ENCODE measurements around the gene NEMP1.

Gene NEMP1

GRCh38 chr12:57042695-57043094, 35.9 kb downstream of the NEMP1 start:
- TF ChIP-seq, protein P1, sequence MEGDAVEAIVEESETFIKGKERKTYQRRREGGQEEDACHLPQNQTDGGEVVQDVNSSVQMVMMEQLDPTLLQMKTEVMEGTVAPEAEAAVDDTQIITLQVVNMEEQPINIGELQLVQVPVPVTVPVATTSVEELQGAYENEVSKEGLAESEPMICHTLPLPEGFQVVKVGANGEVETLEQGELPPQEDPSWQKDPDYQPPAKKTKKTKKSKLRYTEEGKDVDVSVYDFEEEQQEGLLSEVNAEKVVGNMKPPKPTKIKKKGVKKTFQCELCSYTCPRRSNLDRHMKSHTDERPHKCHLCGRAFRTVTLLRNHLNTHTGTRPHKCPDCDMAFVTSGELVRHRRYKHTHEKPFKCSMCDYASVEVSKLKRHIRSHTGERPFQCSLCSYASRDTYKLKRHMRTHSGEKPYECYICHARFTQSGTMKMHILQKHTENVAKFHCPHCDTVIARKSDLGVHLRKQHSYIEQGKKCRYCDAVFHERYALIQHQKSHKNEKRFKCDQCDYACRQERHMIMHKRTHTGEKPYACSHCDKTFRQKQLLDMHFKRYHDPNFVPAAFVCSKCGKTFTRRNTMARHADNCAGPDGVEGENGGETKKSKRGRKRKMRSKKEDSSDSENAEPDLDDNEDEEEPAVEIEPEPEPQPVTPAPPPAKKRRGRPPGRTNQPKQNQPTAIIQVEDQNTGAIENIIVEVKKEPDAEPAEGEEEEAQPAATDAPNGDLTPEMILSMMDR (IDR thresholded peaks at IDR 0.05; ENCODE audit: insufficient read depth, low read length, poor library complexity, severe bottlenecking), result no peak
- no peaks in the 10 kb centered on the region for H3K27me3 ChIP-seq (replicated peaks; ENCODE audit: control insufficient read depth, insufficient read depth, low read length)
- H3K4me3 ChIP-seq (replicated peaks; ENCODE audit: low read depth, low read length), result no peak overlapping the region
- DNase-seq (ENCODE audit: extremely low read depth, insufficient read length), result no peak
- no peaks in the 10 kb centered on the region for H3K36me3 ChIP-seq (ENCODE audit: control insufficient read depth, insufficient read depth, low read length)

DNA sequence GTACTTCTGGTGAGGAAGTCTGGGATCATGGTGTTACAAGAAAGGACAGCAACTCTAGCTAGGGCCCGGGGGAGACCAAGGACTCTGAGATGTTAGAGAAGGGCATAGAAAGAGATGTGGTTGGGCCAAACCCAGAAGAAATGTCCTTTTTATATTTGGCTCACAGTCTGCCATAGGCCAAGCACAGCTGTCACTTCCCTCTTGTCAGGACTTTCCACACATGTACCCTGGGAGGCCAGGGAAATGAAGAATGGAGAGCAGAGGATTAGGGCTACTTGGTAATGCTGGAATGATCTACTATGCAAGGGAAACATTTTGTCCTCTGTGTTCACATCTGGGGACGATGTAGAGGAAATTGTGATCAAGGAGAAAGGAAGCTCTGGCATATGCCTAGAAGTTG, 37.8 kb downstream of the NEMP1 start:
- TF ChIP-seq, protein P1 (IDR thresholded peaks at IDR 0.05; ENCODE audit: insufficient read depth, low read length, poor library complexity, severe bottlenecking), result no peak
- Histone ChIP-seq H3K27me3 (replicated peaks; ENCODE audit: control insufficient read depth, insufficient read depth, low read length) (no peaks in the 10 kb centered on the region), H3K4me3 (replicated peaks; ENCODE audit: low read depth, low read length) (no peak overlapping the region), H3K36me3 (ENCODE audit: control insufficient read depth, insufficient read depth, low read length) (no peaks in the 10 kb centered on the region)
- DNase-seq (ENCODE audit: extremely low read depth, insufficient read length), result no peak

GRCh38 chr12:57040211-57040610, 38.4 kb downstream of the NEMP1 start:
- Histone ChIP-seq H3K4me3 (replicated peaks; ENCODE audit: low read depth, low read length) (no peak overlapping the region), H3K27me3 (replicated peaks; ENCODE audit: control insufficient read depth, insufficient read depth, low read length) (no peaks in the 10 kb centered on the region), H3K36me3 (ENCODE audit: control insufficient read depth, insufficient read depth, low read length) (no peaks in the 10 kb centered on the region)
- TF ChIP-seq, protein P1 (IDR thresholded peaks at IDR 0.05; ENCODE audit: insufficient read depth, low read length, poor library complexity, severe bottlenecking), result no peak
- no peak for DNase-seq (ENCODE audit: extremely low read depth, insufficient read length)

DNA sequence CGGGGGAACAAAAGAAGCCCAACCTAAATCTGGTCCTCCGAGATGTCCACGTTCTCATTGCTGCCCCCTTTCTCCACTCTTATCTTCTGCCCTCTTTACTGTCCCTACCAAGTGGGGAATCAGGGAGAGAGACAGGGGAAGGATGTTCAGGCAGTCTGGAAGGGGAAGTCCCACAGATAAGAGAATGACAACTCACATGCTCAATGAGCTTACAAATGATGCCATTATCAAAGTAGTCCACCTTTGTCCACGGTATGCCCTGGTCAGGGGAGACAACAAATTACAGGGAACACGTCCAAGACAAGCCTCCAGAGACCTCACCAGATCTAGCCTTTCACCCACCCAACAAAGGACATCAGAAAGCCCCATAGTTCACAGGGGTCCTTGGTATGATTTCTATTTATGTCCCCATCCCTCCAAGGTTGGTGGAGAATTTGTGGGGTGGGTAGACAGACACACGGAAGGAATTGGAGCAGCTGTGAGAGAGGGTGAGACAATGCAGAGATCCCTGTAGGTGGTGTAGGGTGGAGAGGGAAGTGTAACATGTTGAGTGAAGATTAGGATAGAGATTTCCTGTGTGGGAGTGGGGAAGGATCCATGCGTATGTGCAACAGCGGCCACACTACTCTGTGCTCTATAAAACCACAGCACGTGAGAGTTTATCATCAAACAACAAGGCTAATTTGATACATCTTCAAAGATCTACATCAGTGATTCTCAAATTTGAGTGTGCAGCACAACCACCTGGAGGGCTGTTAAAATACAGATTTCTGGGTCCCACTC, 39.4 kb downstream of the NEMP1 start:
- no peak for DNase-seq (ENCODE audit: extremely low read depth, insufficient read length)
- TF ChIP-seq, protein P1 (IDR thresholded peaks at IDR 0.05; ENCODE audit: insufficient read depth, low read length, poor library complexity, severe bottlenecking), result no peak

GRCh38 chr12:57037264-57037663, 41.3 kb downstream of the NEMP1 start:
- Histone ChIP-seq H3K4me3 (replicated peaks; ENCODE audit: low read depth, low read length) (no peak overlapping the region), H3K27me3 (replicated peaks; ENCODE audit: control insufficient read depth, insufficient read depth, low read length) (no peaks in the 10 kb centered on the region), H3K36me3 (ENCODE audit: control insufficient read depth, insufficient read depth, low read length) (no peaks in the 10 kb centered on the region)
- TF ChIP-seq, protein P1 (IDR thresholded peaks at IDR 0.05; ENCODE audit: insufficient read depth, low read length, poor library complexity, severe bottlenecking), result no peak
- DNase-seq (ENCODE audit: extremely low read depth, insufficient read length), result no peak

More for the DNA sequence above, 39.4 kb downstream of the NEMP1 start:
- no peaks in the 10 kb centered on the region for H3K36me3 ChIP-seq (ENCODE audit: control insufficient read depth, insufficient read depth, low read length)
- H3K4me3 ChIP-seq (replicated peaks; ENCODE audit: low read depth, low read length), result no peak overlapping the region
- H3K27me3 ChIP-seq (replicated peaks; ENCODE audit: control insufficient read depth, insufficient read depth, low read length), result no peaks in the 10 kb centered on the region
